Caco-2 (cell line): ENCODE data around the gene NETO1. TPM values are rescaled to one million over a fixed set of nuclear protein-coding genes. Genes with fewer than 3 reads are reported as not detected.

ENCODE experiments used
- BruUV-seq: library from RNA; stranded (reverse); fragments of 400-500 nt; replicated peaks from 2 replicates; lab custom pipeline; 2021; lab: Mats Ljungman, UMichigan
- CTCF ChIA-PET: fragments of 300-600 bp; sonication (Branson Sonifier 250); formaldehyde crosslinking; loops from one replicate; lab custom pipeline; 2022; ENCODE audit warnings: antibody characterized with exemption; lab: Charles Lee
- POLR2A ChIA-PET: fragments of 300-600 bp; sonication (Branson Sonifier 250); formaldehyde crosslinking; loops from one replicate; lab custom pipeline; 2022; ENCODE audit warnings: antibody characterized with exemption; lab: Charles Lee
- DNase-seq, 2 experiments: peaks; one replicate each; pipeline versions ENCODE4 v3.0.0 to v3.0.0-alpha.2; 2020 to 2022
- H3K27me3 ChIP-seq: replicated peaks from 2 replicates; pipeline ENCODE4 v1.6.0; 2011; ENCODE audit warnings: low read length; ENCODE audit not compliant: control insufficient read depth, insufficient read depth
- H3K36me3 ChIP-seq: 2 replicates; pipeline ENCODE4 v1.5.1; 2011; ENCODE audit warnings: low read length; ENCODE audit not compliant: control insufficient read depth, insufficient read depth
- H3K4me1 ChIP-seq: fragments of 250-450 bp; sonication (Bioruptor Pico); 2 replicates; pipeline ENCODE4 v1.5.1; 2020; ENCODE audit warnings: mild to moderate bottlenecking
- H3K4me3 ChIP-seq: 2 replicates; pipeline ENCODE4 v1.5.1; 2011; ENCODE audit warnings: low read depth, mild to moderate bottlenecking, control low read depth, low read length
- H3K9me3 ChIP-seq: fragments of 250-450 bp; sonication (Bioruptor Pico); 2 replicates; pipeline ENCODE4 v1.5.1; 2020; ENCODE audit warnings: mild to moderate bottlenecking, moderate library complexity
- H3K27ac Mint-ChIP-seq: one replicate; pipeline ENCODE4 v1.8.0; 2022; ENCODE audit warnings: mixed read lengths; ENCODE audit not compliant: unreplicated experiment
- H3K27me3 Mint-ChIP-seq: one replicate; pipeline ENCODE4 v1.8.0; 2022; ENCODE audit warnings: mixed read lengths; ENCODE audit not compliant: insufficient read depth, unreplicated experiment
- H3K36me3 Mint-ChIP-seq: one replicate; pipeline ENCODE4 v1.8.0; 2022; ENCODE audit warnings: mild to moderate bottlenecking, mixed read lengths; ENCODE audit not compliant: insufficient read depth, unreplicated experiment
- H3K4me1 Mint-ChIP-seq: one replicate; pipeline ENCODE4 v1.8.0; 2022; ENCODE audit warnings: low read depth, mixed read lengths; ENCODE audit not compliant: unreplicated experiment
- H3K4me3 Mint-ChIP-seq: one replicate; pipeline ENCODE4 v1.8.0; 2022; ENCODE audit warnings: mild to moderate bottlenecking, moderate library complexity, mixed read lengths; ENCODE audit not compliant: unreplicated experiment
- H3K9me3 Mint-ChIP-seq: one replicate; pipeline ENCODE4 v1.8.0; 2022; ENCODE audit warnings: mixed read lengths; ENCODE audit not compliant: unreplicated experiment
- intact Hi-C: fragments of 100-400 bp; cut with micrococcal nuclease; formaldehyde crosslinking; loops from one replicate; pipeline ENCODE4 v1.10.0; 2022; ENCODE audit not compliant: unreplicated experiment
- total RNA-seq: library from RNA; stranded (reverse); gene quantifications from 2 replicates; pipeline ENCODE4 v1.2.3, GENCODE V29; 2022
- TF ChIP-seq, protein P1 (sequence below), 2 experiments: fragments of 200-600 bp in 1 of 2; IDR thresholded peaks; 1 replicate in 1 of 2; 2 replicates in 1 of 2; pipeline versions ENCODE4 v1.5.1 to v1.8.0; 2011 to 2022; ENCODE audit warnings: antibody characterized with exemption in 1 of 2, control low read depth in 1 of 2, inconsistent platforms in 1 of 2, low read depth in 1 of 2, low read length in 1 of 2, mild to moderate bottlenecking in 1 of 2, moderate library complexity in 1 of 2; ENCODE audit not compliant: insufficient read depth in 1 of 2, severe bottlenecking in 1 of 2, unreplicated experiment in 1 of 2

The NETO1 gene
- total RNA-seq, 1 experiment from 2014 or later = not detected

DNA sequence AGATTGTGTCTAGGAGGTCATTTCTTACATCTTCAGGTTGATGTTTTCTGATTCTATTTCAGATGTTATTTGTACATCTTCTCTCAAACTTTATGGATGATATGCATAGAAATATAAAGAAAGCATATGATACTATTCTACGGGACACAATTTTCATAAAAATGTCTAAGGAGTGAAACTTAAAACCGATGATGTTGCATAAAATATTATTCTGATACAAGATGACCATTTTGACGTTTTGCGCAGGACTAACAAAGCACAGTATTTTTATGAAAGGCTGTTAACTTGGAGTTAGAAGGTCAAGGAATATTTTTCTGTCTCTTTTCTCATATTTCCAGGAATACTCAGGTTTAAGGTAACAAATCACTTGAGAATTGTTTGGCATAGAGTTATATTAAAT is 8.7 kb downstream of the NETO1 start:
- no TSS peak for BruUV-seq
- H3K9me3 ChIP-seq = no peaks in the 10 kb centered on the region
- Mint-ChIP-seq H3K27ac (no peak overlapping the region), H3K27me3 (no peaks in the 10 kb centered on the region), H3K36me3 (no peaks in the 10 kb centered on the region), H3K4me1 (no peaks in the 10 kb centered on the region), H3K4me3 (no peak overlapping the region), H3K9me3 (no peaks in the 10 kb centered on the region)
- intact Hi-C loops = no loop called here
- H3K4me3 ChIP-seq = no peak overlapping the region
- DNase-seq = no peak
- no peaks in the 10 kb centered on the region for H3K4me1 ChIP-seq
- H3K27me3 ChIP-seq = no peaks in the 10 kb centered on the region
- no peaks in the 10 kb centered on the region for H3K36me3 ChIP-seq
- TF ChIP-seq, protein P1, sequence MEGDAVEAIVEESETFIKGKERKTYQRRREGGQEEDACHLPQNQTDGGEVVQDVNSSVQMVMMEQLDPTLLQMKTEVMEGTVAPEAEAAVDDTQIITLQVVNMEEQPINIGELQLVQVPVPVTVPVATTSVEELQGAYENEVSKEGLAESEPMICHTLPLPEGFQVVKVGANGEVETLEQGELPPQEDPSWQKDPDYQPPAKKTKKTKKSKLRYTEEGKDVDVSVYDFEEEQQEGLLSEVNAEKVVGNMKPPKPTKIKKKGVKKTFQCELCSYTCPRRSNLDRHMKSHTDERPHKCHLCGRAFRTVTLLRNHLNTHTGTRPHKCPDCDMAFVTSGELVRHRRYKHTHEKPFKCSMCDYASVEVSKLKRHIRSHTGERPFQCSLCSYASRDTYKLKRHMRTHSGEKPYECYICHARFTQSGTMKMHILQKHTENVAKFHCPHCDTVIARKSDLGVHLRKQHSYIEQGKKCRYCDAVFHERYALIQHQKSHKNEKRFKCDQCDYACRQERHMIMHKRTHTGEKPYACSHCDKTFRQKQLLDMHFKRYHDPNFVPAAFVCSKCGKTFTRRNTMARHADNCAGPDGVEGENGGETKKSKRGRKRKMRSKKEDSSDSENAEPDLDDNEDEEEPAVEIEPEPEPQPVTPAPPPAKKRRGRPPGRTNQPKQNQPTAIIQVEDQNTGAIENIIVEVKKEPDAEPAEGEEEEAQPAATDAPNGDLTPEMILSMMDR (IDR thresholded peaks at IDR 0.05; ENCODE audit: insufficient read depth in 1 of 2, low read depth in 1 of 2, low read length in 1 of 2, severe bottlenecking in 1 of 2, unreplicated experiment in 1 of 2) = no peak
- ChIA-PET POLR2A (no interaction called here), CTCF (no interaction called here)

DNA sequence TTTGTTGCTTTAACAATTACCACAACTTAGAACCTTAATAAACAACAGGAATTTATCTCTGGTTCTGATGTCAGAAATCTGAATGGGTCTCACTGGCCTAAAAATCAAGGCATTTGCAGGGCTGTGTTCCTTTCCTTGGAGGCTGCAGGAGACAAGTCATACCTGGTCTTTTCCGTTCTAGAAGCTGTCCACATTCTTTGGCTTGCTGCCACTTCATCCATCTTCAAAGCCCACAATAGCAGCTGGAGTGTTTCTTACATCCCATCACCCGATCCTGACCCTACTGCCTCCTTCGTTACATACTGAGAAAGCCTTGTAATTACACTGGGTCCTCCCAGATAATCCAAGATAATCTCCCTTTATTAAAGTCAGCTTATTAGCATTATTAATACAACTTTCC is 18.1 kb downstream of the NETO1 start:
- TF ChIP-seq, protein P1 (IDR thresholded peaks at IDR 0.05; ENCODE audit: insufficient read depth in 1 of 2, low read depth in 1 of 2, low read length in 1 of 2, severe bottlenecking in 1 of 2, unreplicated experiment in 1 of 2) = no peak
- Histone ChIP-seq H3K4me3 (no peak overlapping the region), H3K36me3 (no peaks in the 10 kb centered on the region), H3K27me3 (no peaks in the 10 kb centered on the region), H3K9me3 (no peaks in the 10 kb centered on the region), H3K4me1 (no peaks in the 10 kb centered on the region)
- no peak for DNase-seq
- H3K36me3 Mint-ChIP-seq = no peaks in the 10 kb centered on the region
- H3K4me3 Mint-ChIP-seq = no peak overlapping the region
- no TSS peak for BruUV-seq
- no peak overlapping the region for H3K27ac Mint-ChIP-seq
- intact Hi-C loops = no loop called here
- no peaks in the 10 kb centered on the region for H3K9me3 Mint-ChIP-seq
- H3K27me3 Mint-ChIP-seq = no peaks in the 10 kb centered on the region
- H3K4me1 Mint-ChIP-seq = no peaks in the 10 kb centered on the region
- POLR2A ChIA-PET = no interaction called here
- CTCF ChIA-PET = no interaction called here

DNA sequence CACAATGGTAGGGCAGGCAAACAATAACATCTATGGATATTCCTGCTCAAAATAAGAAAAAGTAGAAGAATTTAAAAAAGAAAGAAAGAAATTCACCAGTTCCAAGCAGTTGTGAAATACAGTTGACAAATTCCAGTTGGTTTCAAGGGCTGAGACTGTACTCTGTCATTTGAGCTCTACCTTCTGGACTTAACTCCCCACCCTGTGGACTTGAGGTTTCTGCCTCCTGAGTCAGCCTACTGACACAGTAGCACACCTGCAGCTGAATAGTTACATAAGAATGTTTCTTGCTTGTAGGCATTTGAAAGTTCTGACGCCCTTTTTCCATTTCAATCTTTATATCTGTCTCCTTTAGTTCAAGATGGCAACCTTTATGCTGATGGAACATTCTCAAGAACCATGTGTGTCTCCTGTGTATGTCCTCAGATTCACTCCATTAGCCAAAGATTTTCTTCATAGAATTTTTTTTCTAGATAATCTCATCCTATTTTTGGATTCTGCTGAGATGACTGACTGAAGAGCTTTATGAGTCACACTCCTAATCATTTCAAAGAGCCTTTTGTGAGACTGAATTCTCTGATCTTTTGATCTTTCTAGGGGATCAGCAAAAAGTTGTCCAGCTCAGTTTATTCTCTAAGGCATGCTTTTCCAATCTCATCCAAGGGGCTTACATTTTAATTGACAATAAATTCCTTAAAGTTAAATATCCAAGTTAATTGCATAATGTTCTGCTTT is 19.1 kb downstream of the NETO1 start:
- Mint-ChIP-seq H3K9me3 (no peaks in the 10 kb centered on the region), H3K4me3 (no peak overlapping the region), H3K4me1 (no peaks in the 10 kb centered on the region), H3K36me3 (no peaks in the 10 kb centered on the region), H3K27me3 (peaks cover 7% of the 10 kb centered on the region), H3K27ac (no peak overlapping the region)
- ChIA-PET CTCF (no interaction called here), POLR2A (no interaction called here)
- Histone ChIP-seq H3K4me1 (no peaks in the 10 kb centered on the region), H3K9me3 (no peaks in the 10 kb centered on the region), H3K36me3 (no peaks in the 10 kb centered on the region), H3K4me3 (no peak overlapping the region), H3K27me3 (no peaks in the 10 kb centered on the region)
- no peak for DNase-seq
- no TSS peak for BruUV-seq
- TF ChIP-seq, protein P1 (IDR thresholded peaks at IDR 0.05; ENCODE audit: insufficient read depth in 1 of 2, low read depth in 1 of 2, low read length in 1 of 2, severe bottlenecking in 1 of 2, unreplicated experiment in 1 of 2) = no peak
- intact Hi-C loops = no loop called here
